ENCODE data around the gene ALAD. TPM values are rescaled to one million over a fixed set of nuclear protein-coding genes. Genes with fewer than 3 reads are reported as not detected.

ALAD gene
- polyA plus RNA-seq, 2 donors, result 38.4 TPM

GRCh38 chr9:113341712-113342410 lies 59.2 kb downstream of the ALAD start:
- Histone ChIP-seq H3K4me1 (ENCODE audit: control insufficient read depth in 2 of 2, insufficient read depth in 2 of 2, low read length in 1 of 2) (peaks cover 3 to 4% of the 10 kb centered on the region in 2 donors), H3K27me3 (ENCODE audit: control insufficient read depth in 1 of 2, insufficient read depth in 2 of 2, low read length in 2 of 2) (no peaks in the 10 kb centered on the region), H3K4me3 (ENCODE audit: low read depth in 1 of 2, low read length in 2 of 2) (no peak overlapping the region), H3K9me3 (ENCODE audit: control insufficient read depth in 2 of 2, insufficient read depth in 1 of 2, low read depth in 1 of 2, low read length in 1 of 2) (no peaks in the 10 kb centered on the region), H3K27ac (ENCODE audit: low read depth in 2 of 2, low read length in 1 of 2) (peak overlapping the region; percentile 92 to 98), H3K36me3 (ENCODE audit: control insufficient read depth in 2 of 2, insufficient read depth in 2 of 2, low read length in 1 of 2) (no peaks in the 10 kb centered on the region)
- 47 to 58% methylated on average over 9 of the region's 9 CpGs for WGBS, 2 donors

- Histone ChIP-seq H3K27me3 (ENCODE audit: control insufficient read depth in 1 of 2, insufficient read depth in 2 of 2, low read length in 2 of 2) (no peaks in the 10 kb centered on the region), H3K36me3 (ENCODE audit: control insufficient read depth in 2 of 2, insufficient read depth in 2 of 2, low read length in 1 of 2) (no peaks in the 10 kb centered on the region), H3K9me3 (ENCODE audit: control insufficient read depth in 2 of 2, insufficient read depth in 1 of 2, low read depth in 1 of 2, low read length in 1 of 2) (no peaks in the 10 kb centered on the region), H3K27ac (ENCODE audit: low read depth in 2 of 2, low read length in 1 of 2) (peak within 1 kb of the TSS; percentile 92 to 98), H3K4me3 (ENCODE audit: low read depth in 1 of 2, low read length in 2 of 2) (peak within 1 kb of the TSS; percentile 84 to 93), H3K4me1 (ENCODE audit: control insufficient read depth in 2 of 2, insufficient read depth in 2 of 2, low read length in 1 of 2) (peaks cover 3 to 4% of the 10 kb centered on the region in 2 donors)
- WGBS, 2 donors, result 1% methylated on average over 43 to 46 of the region's 46 CpGs
Observed at GRCh38 chr9:113340011-113340699, 60.9 kb downstream of the ALAD start, which contains the start of gene WDR31. Gene WDR31, minus strand, starts transcription at chr9:113340275. Its CDS starts 8,253 bp downstream, at chr9:113332022.

- 95 to 96% methylated on average over 2 of the region's 2 CpGs for WGBS, 2 donors
- no peak overlapping the region for H3K27ac ChIP-seq (ENCODE audit: low read depth in 2 of 2, low read length in 1 of 2)
- H3K9me3 ChIP-seq (ENCODE audit: control insufficient read depth in 2 of 2, insufficient read depth in 1 of 2, low read depth in 1 of 2, low read length in 1 of 2), result no peaks in the 10 kb centered on the region
- H3K27me3 ChIP-seq (ENCODE audit: control insufficient read depth in 1 of 2, insufficient read depth in 2 of 2, low read length in 2 of 2), result no peaks in the 10 kb centered on the region
- H3K4me1 ChIP-seq (ENCODE audit: control insufficient read depth in 2 of 2, insufficient read depth in 2 of 2, low read length in 1 of 2), result peaks cover 3 to 4% of the 10 kb centered on the region in 2 donors
- no peaks in the 10 kb centered on the region for H3K36me3 ChIP-seq (ENCODE audit: control insufficient read depth in 2 of 2, insufficient read depth in 2 of 2, low read length in 1 of 2)
- H3K4me3 ChIP-seq (ENCODE audit: low read depth in 1 of 2, low read length in 2 of 2), result no peak overlapping the region
Observed at GRCh38 chr9:113337714-113338113, 63.4 kb downstream of the ALAD start.

Other genes with a start within 250 kb of the ALAD start
- 10 to 100 TPM; 10.5 to 11.6 TPM for gene FKBP15, start 180.0 kb downstream of the ALAD start, polyA plus RNA-seq
- gene SLC31A1, start 179.7 kb downstream of the ALAD start, polyA plus RNA-seq, result 10 to 100 TPM in 1 of 2 donors, 1 to 10 TPM in 1; 5.4 to 10.4 TPM
- 10 to 100 TPM; 13.5 to 27.9 TPM for gene CDC26, start 125.7 kb downstream of the ALAD start, polyA plus RNA-seq
- 10 to 100 TPM in 1 of 2 donors, 1 to 10 TPM in 1; 5.1 to 11.3 TPM for gene PRPF4, start 125.6 kb downstream of the ALAD start, polyA plus RNA-seq
- gene RNF183, start 97.9 kb downstream of the ALAD start, polyA plus RNA-seq, result 1 to 10 TPM; 2.3 to 3.6 TPM
- gene WDR31, start 61.0 kb downstream of the ALAD start, polyA plus RNA-seq, result 1 to 10 TPM; 1.2 to 1.6 TPM
- gene BSPRY, start 51.7 kb downstream of the ALAD start, polyA plus RNA-seq, result 10 to 100 TPM; 17.2 to 27.5 TPM
- 10 to 100 TPM; 43.7 to 46.6 TPM for gene HDHD3, start 24.3 kb downstream of the ALAD start, polyA plus RNA-seq
- gene POLE3, start 9.4 kb upstream of the ALAD start, polyA plus RNA-seq, result 10 to 100 TPM; 17.4 to 38.9 TPM
- gene C9orf43, start 9.5 kb upstream of the ALAD start, polyA plus RNA-seq, result under 1 TPM; 0.20 to 0.33 TPM
- gene RGS3, start 62.4 kb upstream of the ALAD start, polyA plus RNA-seq, result 10 to 100 TPM in 1 of 2 donors, 1 to 10 TPM in 1; 9.1 to 10.2 TPM

All from esophagus (tissue), 2 donors.